C1 segment of cervical spinal cord (tissue), 14 donors: ENCODE measurements around the gene GCH1.

ENCODE experiments used
- DNase-seq, 14 donors: peaks; one replicate each; lab custom pipeline; 2025; lab: John Stamatoyannopoulos, UW

GCH1 gene

GRCh38 chr14:54867011-54867410, 35.6 kb downstream of the GCH1 start:
- DNase-seq = no peak

- no peak for DNase-seq
These were observed 36.0 kb downstream of the GCH1 start for GRCh38 chr14:54866588-54866987.

- no peak for DNase-seq
These were observed 38.1 kb downstream of the GCH1 start for GRCh38 chr14:54864526-54864925.

GRCh38 chr14:54857830-54858269, 44.8 kb downstream of the GCH1 start:
- no peak for DNase-seq

GRCh38 chr14:54856152-54856551, 46.5 kb downstream of the GCH1 start:
- DNase-seq = no peak

- no peak for DNase-seq
These were observed 48.4 kb downstream of the GCH1 start for GRCh38 chr14:54854181-54854580.

- DNase-seq = no peak
These were observed 49.3 kb downstream of the GCH1 start for GRCh38 chr14:54853339-54853738.

GRCh38 chr14:54852215-54852614, 50.4 kb downstream of the GCH1 start:
- no peak for DNase-seq

- DNase-seq = no peak
These were observed 53.7 kb downstream of the GCH1 start for GRCh38 chr14:54848910-54849309.

- DNase-seq = no peak
These were observed 57.0 kb downstream of the GCH1 start for GRCh38 chr14:54845641-54846040.

- DNase-seq = no peak
These were observed 58.1 kb downstream of the GCH1 start for GRCh38 chr14:54844479-54844878.

- DNase-seq = no peak
These were observed 61.8 kb downstream of the GCH1 start for GRCh38 chr14:54840798-54841197.

- no peak for DNase-seq
These were observed 62.3 kb downstream of the GCH1 start for GRCh38 chr14:54840336-54840735.

GRCh38 chr14:54839701-54840119, 62.9 kb downstream of the GCH1 start:
- no peak for DNase-seq

- DNase-seq = no peak
These were observed 63.6 kb downstream of the GCH1 start for GRCh38 chr14:54838931-54839512.

- DNase-seq = no peak
These were observed 65.0 kb downstream of the GCH1 start for GRCh38 chr14:54837508-54838149.

GRCh38 chr14:54836231-54836630, 66.4 kb downstream of the GCH1 start:
- no peak for DNase-seq

GRCh38 chr14:54834727-54835126, 67.9 kb downstream of the GCH1 start:
- no peak for DNase-seq

GRCh38 chr14:54834081-54834480, 68.5 kb downstream of the GCH1 start:
- no peak for DNase-seq

GRCh38 chr14:54830650-54831049, 72.0 kb downstream of the GCH1 start:
- no peak for DNase-seq

- DNase-seq = no peak
These were observed 73.0 kb downstream of the GCH1 start for GRCh38 chr14:54829486-54830224.

GRCh38 chr14:54828037-54828436, 74.6 kb downstream of the GCH1 start:
- DNase-seq = no peak
